Tibial nerve (tissue), 4 donors: ENCODE results near the gene DLST.

Experiments
- EP300 ChIP-seq, 2 donors: sonication (generic); formaldehyde crosslinking; IDR thresholded peaks; one replicate each; pipeline ENCODE4 v1.6.1; 2017; ENCODE audit warnings: antibody characterized with exemption in 2 of 2, mild to moderate bottlenecking in 1 of 2
- POLR2A ChIP-seq, 2 donors: fragments of 450-650 bp; IDR thresholded peaks; one replicate each; pipeline ENCODE4 v1.6.1; 2017; ENCODE audit warnings: antibody characterized with exemption in 2 of 2, mild to moderate bottlenecking in 2 of 2, moderate library complexity in 2 of 2
- TF ChIP-seq, protein P1 (sequence below), 5 experiments: fragments of 200-600 bp in 3 of 5; fragments of 450-650 bp in 2 of 5; sonication (generic) in 3 of 5; IDR thresholded peaks; one replicate each; pipeline ENCODE4 v1.5.1; 2016 to 2019; ENCODE audit warnings: antibody characterized with exemption in 5 of 5, mild to moderate bottlenecking in 3 of 5, moderate library complexity in 2 of 5

DNA sequence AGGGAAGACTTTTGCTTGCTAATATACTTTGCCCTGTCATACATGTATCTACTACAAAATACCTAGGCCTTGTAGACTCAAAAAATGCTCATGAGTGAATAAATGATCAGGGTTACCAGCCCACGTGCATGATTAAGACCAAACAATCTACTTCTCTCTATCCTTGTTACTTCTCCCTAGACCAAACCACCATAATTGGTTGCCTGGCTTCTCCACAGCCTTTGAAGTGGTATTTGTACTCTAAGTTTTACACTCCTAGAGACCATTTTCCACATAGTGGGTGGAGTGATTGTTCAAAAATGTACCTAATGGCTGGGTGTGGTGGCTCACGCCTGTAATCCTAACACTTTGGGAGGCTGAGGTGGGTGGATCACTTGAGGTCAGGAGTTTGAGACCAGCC is 55.5 kb downstream of the DLST start:
- TF ChIP-seq POLR2A (IDR thresholded peaks at IDR 0.05), result no peak
- TF ChIP-seq, protein P1, sequence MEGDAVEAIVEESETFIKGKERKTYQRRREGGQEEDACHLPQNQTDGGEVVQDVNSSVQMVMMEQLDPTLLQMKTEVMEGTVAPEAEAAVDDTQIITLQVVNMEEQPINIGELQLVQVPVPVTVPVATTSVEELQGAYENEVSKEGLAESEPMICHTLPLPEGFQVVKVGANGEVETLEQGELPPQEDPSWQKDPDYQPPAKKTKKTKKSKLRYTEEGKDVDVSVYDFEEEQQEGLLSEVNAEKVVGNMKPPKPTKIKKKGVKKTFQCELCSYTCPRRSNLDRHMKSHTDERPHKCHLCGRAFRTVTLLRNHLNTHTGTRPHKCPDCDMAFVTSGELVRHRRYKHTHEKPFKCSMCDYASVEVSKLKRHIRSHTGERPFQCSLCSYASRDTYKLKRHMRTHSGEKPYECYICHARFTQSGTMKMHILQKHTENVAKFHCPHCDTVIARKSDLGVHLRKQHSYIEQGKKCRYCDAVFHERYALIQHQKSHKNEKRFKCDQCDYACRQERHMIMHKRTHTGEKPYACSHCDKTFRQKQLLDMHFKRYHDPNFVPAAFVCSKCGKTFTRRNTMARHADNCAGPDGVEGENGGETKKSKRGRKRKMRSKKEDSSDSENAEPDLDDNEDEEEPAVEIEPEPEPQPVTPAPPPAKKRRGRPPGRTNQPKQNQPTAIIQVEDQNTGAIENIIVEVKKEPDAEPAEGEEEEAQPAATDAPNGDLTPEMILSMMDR (IDR thresholded peaks at IDR 0.05), result no peak
- TF ChIP-seq EP300 (IDR thresholded peaks at IDR 0.05), result no peak
